Stimulated activated CD8-positive, alpha-beta memory T cell treated with anti-CD3 and anti-CD28 coated beads, Interleukin-4, amount 100 ng/mL, for 4 hours (primary cell): ENCODE data around the gene FAM98A.

Experiments
- DNase-seq, 2 donors: peaks; one replicate each; pipeline ENCODE4 v3.0.0-alpha.2; 2020; ENCODE audit warnings: low read depth in 2 of 2, low spot score in 1 of 2

FAM98A gene

GRCh38 chr2:33598561-33599174 lies 431 bp downstream of the FAM98A start:
- DNase-seq = no peak

GRCh38 chr2:33597026-33597425 lies 2.1 kb downstream of the FAM98A start:
- DNase-seq = no peak

GRCh38 chr2:33595385-33595784 lies 3.7 kb downstream of the FAM98A start:
- DNase-seq = no peak

GRCh38 chr2:33589444-33589843 lies 9.7 kb downstream of the FAM98A start:
- no peak for DNase-seq

- DNase-seq = no peak
These were observed 10.9 kb downstream of the FAM98A start for GRCh38 chr2:33588232-33588631.

DNA sequence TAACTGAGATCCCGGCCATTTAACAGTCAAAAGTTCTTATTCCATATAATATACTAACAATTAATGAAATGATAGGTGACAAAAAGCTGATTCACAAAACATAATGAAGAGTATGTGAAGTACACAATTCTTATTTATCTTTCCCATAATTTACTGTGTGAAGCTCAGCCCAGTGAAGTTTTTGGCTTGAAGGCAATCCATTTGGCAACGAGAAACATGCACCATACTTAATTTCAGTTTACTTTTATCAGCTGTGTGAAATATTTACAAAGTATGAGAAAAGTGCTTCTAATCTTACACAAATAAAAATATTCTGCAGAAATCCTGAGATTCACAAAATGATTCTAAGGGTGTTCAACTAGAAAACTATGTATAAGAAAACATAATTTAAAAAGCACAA lies 12.3 kb downstream of the FAM98A start:
- DNase-seq = no peak

DNA sequence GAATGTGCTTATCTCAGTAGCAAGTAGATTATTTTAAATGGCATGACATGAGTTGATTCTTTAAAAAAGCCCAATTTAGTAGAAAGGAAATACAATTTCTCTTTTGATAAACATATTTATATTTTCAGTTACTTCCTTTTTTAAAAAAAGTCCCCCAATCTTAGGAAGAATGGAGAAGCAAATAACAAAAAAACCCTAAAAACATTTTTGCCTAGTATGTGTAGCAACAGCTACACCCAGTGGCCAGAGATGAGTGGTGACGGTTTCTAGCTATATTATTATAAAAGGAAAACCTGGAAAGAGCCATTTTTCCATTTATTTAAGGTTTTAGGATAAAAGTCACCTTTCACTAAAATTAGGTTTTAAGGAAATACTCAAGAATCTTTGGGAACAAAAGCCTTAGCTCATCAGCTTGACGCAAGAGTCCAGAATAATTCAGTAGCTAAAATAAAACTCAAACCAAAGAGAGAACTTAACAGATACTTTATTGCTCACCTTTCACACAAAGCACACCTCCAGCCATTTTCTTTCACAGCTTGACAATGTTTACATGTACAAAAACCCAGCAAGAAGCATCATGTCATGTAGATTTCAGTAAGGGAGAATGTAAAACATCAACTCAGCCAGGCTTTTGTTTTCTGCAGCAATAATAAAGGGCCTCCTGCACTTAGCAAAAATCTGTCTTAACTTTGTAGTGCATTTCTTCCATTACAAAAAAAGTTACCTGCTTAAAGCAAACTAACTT lies 15.7 kb downstream of the FAM98A start:
- no peak for DNase-seq

GRCh38 chr2:33581872-33582271 lies 17.2 kb downstream of the FAM98A start:
- DNase-seq = no peak

DNA sequence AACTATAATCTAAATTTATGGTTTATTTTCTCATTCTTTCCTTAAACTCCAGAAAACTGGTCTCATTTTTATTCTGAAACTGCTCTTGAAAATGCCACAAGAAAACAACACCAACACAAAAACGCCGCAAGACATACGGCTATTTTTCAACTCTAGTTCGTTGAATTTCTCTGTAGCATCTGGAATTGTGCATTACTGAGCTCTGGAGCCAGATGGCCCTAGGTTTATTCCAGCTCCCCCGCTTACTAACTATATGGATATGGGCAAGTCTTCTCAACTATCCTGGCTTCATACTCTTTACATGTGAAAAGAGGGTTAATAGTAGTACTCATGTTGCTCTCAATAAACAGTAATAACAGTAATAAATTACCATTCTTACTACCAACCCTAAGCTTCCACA lies 19.9 kb downstream of the FAM98A start:
- no peak for DNase-seq

- no peak for DNase-seq
These were observed 21.4 kb downstream of the FAM98A start for GRCh38 chr2:33577668-33578067.

- no peak for DNase-seq
These were observed 22.0 kb downstream of the FAM98A start for GRCh38 chr2:33577084-33577483.

DNA sequence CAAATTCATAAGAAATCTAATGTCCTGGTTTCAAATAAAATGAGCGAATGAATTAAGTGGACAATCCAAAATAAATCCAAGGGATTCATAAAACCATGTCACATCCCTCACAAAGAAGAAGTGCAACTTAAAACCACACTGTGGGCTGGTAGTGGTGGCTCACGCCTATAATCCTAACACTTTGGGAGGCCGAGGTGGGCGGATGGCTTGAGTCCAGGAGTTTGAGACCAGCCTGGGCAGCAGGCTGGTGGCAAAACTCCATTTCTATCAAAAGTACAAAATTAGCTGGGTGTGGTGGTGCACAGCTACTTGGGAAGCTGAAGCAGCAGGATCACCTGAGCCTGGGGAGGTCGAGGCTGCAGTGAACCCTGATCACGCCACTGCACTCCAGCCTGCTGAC lies 25.4 kb downstream of the FAM98A start:
- DNase-seq = no peak

GRCh38 chr2:33570681-33571080 lies 28.4 kb downstream of the FAM98A start:
- DNase-seq = no peak

DNA sequence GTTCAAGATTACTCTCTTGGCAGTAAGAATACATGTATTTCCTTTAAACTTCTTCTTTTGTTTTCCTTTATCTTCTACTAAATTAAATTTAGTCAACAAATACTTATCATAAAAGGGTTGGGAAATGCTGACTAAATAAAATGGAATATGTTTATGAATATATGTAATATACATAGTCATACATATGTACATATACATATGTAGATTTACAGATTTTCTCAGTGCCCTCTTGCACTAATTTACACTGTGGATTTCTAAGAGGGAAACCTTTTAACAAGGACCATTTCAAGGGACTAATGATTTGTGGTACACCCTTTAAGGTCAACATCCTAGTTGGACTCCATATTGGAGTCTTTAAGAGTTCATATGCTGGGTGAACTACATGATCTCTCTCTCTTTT lies 37.2 kb downstream of the FAM98A start:
- no peak for DNase-seq

- no peak for DNase-seq
These were observed 39.1 kb downstream of the FAM98A start for GRCh38 chr2:33560017-33560416.

GRCh38 chr2:33559328-33559727 lies 39.8 kb downstream of the FAM98A start:
- DNase-seq = no peak

- no peak for DNase-seq
These were observed 43.4 kb downstream of the FAM98A start for GRCh38 chr2:33555681-33556080.

DNA sequence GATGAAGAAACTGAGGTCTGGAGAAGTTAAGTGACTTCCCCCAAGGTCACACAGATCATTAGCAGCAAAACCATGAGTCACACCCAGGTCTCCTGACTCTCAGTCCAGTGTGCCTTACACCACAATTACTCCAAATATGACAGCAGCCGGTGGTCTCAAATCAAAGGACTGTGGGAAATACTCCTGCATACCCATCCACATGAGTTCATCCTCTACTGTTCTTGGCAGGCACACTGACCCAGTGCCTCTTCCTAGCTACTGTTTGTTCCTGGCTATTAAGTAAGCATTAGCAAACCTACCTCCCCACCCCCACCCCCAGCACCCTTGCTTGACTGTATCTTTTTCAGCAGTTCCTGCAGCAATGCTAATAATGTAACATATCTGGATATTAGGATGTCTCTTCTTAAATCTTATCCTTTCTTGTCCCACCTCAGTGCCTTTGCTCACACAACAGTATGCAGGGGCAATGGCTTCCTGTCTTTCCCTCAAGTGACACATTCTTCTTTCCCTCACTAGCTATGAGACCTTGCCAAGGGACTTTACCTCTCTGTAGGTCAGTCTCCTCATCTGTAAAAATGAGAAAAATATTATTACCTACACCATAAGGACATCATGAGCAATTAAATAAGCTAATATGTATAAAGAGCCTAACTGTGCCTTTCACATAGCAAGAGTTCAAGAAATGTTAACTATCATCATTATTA lies 46.2 kb downstream of the FAM98A start:
- no peak for DNase-seq

GRCh38 chr2:33550206-33550605 lies 48.9 kb downstream of the FAM98A start:
- no peak for DNase-seq

GRCh38 chr2:33541243-33541642 lies 57.9 kb downstream of the FAM98A start:
- no peak for DNase-seq

- DNase-seq = no peak
These were observed 63.7 kb downstream of the FAM98A start for GRCh38 chr2:33535421-33535820.
